Measurements from ENCODE around the gene NKAP.
"Not testable (repeated sequence)": the region's sequence is repeated elsewhere in the genome, so short reads cannot be mapped to it uniquely, and the experiment has no call there.

NKAP gene

DNA sequence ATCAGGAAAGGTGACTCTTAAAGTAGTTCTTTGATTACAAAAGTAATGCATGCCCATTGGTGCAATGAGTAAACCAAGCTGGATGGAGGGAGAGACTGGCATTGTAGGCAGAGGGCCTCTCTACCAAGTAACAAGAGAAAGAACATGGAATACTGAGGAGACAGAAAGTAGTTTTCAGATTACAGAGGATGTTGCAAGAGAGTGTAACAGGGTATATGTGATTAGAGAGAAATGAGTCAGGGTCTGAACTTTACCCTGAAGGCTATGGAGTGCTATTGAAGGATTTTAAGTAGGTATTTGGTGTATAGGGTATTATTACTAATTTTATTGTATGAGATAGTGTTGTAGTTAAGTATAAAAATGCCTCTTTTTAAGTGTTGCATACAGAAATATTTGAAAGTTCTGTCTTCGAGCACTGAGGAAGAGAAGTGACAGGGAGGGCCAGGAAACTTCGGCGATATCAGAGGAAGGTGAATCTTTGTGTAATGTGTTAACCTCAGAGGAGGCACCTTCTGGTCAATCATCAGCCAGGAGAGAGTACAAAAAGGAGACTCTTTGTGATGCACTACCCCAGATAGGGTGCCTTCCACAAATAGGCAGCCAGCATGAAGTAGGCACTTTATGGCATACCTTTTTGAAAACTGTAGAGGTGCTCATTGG lies 8.2 kb downstream of the NKAP start:
- DNase-seq = no peak

DNA sequence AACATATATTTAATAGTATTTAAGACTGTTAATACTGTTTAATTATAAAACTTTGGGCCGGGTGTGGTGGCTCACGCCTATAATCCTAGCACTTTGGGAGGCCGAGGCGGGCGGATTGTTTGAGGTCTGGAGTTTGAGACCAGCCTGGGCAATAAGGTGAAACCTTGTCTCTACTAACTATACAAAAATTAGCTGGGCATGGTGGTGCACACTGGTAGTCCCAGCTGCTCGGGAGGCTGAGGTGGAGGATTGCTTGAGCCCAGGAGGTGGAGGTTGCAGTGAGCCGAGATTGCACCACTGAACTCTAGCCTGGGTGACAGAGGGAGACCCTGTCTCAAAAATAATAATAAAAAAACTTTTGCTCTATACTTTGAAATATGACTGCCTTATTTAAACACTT lies 21.2 kb downstream of the NKAP start:
- DNase-seq = not testable (repeated sequence)

DNA sequence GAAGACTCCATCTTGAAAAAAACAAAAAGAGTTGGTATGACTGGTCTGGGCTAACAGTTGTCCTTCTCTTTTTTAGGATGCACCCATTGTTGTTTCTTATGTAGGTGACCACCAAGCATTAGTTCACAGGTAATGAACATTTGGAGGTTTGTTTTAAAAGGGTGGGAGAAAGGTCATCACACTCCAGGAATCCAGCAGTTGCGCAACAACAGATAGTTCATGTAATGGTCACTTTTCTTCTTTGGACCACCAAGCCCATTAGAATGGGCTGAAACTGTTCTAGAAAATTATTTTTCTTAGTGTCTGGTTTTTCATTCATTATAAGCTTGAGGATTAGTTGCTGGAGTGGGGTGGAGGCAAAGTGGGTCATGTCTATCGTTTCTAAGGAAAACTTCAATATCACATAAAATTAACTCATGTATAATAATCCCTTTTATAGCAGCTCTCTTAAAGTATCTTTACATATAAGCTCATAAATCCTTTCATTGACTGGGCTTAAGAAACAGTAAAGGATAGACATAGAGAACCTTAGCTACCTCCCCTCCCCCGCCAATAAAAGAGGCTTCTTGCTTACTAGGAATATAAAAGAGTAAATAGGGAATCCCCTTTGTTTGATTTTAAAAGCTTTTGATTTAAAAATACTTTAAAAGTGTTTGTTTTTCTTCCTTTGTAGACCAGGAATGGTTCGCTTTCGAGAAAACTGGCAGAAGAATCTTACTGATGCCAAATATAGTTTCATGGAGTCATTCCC lies 23.5 kb downstream of the NKAP start:
- DNase-seq = no peak

DNA sequence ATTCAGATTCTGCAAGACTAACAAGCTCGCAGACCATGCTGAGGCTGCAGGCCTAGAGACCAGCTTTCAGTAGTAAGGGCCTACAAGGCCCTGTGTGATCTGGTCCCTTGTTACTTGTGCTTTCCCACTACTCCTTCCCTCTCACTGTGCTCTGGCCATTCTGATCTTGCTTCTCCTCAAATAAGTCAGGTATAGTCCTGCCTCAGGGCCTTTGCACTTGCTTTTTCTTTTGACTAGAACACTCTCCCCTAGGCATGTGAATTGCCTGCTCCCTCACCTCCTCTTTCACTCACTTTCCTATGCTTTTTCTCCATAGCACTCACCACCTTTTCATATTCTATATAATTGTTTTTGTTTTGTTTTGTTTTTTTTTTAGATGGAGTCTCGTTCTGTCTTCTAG lies 25.7 kb downstream of the NKAP start:
- DNase-seq = no peak

DNA sequence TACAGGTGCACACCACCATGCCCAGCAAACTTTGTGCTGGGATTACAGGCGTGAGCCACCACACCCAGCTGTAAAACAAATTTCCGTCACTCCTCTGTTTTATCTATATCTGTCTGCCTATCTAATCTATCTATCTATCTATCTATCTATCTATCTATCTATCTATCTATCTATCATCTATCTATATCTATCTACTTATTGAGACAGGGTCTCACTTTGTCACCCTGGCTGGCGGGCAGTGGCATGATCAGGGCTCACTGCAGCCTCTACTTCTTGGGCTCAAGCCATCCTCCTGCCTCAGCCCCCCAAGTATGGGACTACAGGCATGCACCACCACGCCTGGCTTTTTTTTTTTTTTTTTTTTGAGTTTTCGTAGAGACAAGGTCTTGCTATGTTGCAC lies 27.2 kb downstream of the NKAP start:
- no peak for DNase-seq

DNA sequence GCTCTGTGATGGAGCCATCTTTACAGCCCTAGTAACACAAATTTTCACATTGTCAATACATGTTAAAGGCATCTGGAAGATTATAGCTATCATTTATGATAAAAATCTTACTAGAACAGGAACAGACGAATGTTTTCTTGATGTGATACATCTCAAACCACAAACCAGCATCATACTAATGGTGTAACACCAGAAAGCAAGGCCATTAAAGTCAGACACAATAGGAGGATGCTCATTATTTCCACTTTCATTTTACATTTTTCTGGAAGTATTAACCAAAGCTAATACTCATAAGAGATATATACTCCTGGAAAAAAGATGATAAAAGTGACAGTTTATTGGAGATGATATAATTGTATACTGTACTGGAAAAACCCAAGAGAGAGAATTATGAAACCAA lies 42.6 kb downstream of the NKAP start:
- no peak for DNase-seq

DNA sequence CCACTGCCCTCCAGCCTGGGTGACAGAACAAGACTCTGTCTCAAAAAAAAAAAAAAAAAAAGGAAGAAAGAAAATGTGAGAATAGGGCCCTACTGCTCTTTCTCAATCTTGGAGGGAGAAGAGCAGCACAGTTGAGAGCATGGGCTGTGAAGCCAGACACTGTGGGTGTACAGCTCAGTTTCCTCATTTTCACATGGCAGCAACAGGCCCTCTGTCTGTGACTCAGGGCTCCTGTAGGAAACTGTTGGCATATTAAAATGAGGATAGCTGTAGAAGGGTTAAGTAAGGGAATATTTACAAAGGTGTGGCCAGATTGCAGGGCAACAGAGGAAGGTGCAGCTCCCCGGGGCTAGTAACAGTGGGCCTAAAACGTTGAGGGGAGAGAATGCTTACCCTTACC lies 44.4 kb downstream of the NKAP start:
- no peak for DNase-seq

DNA sequence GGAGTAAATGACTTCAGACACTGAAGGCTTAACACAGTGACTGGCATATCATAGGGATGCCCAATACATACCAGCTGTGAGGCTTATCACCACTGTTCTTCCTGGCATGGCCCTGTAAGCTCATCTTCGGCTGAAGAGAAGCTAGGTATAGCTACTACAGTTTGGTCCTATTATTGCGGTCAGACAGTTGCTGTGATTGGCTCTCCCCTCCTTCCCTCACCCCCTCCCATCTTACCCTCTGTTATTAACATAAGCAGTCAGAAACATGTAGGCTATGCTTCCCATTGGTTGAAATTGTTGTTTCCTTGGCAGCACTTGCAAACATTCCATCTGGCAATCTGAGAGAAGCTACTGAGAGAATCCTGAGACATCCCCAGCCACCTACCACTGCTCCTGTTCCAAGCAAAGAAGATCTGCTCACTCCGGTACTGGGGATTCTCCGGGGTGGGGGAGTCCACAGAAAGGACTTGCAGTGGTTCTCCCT lies 47.7 kb downstream of the NKAP start, which contains the start of gene AKAP14:
Gene AKAP14 (plus strand): TSS at position 51 of the 484 bp plus-strand sequence. CDS start 7,331 bp downstream, outside the sequence.
- DNase-seq = no peak

DNA sequence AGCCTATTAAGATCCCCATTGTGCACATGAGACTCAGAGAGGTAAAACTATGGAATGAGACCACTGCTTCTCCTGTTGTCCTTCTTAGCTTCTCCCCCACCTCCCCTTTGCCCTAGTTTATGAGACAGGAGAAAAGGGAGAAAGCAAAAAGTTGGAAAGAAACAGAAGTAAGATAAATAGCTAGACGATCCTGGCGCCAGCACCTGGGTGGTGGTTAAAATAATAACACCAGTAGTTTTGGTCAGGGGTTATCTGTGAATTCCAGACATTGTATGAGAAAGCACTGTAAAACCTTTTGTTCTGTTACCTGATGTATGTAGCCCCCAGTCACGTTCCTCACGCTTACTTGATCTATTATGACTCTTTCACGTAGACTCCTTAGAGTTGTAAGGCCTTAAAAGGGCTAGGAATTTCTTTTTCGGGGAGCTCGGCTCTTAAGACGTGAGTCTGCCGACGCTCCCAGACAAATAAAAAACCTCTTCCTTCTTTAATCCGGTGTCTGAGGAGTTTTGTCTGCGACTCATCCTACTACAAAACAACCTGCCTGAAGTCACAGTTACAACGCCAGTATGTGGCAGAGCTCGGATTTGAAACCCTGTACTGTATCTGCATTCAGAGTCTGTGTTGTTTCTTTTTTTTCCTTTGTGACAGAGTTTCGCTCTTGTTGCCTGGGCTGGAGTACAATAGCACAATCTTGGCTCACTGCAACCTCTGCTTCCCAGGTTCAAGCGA lies 51.4 kb downstream of the NKAP start:
- not testable (repeated sequence) for DNase-seq

DNA sequence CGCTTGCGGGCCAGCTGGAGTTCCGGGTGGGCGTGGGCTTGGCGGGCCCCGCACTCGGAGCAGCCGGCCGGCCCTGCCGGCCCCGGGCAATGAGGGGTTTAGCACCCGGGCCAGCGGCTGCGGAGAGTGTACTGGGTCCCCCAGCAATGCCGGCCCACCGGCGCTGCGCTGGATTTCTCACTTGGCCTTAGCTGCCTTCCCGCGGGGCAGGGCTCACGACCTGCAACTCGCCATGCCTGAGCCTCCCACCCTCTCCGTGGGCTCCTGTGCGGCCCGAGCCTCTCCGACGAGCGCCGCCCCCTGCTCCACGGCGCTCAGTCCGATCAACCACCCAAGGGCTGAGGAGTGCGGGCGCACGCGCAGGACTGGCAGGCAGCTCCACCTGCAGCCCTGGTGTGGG lies 52.9 kb downstream of the NKAP start:
- DNase-seq = not testable (repeated sequence)

DNA sequence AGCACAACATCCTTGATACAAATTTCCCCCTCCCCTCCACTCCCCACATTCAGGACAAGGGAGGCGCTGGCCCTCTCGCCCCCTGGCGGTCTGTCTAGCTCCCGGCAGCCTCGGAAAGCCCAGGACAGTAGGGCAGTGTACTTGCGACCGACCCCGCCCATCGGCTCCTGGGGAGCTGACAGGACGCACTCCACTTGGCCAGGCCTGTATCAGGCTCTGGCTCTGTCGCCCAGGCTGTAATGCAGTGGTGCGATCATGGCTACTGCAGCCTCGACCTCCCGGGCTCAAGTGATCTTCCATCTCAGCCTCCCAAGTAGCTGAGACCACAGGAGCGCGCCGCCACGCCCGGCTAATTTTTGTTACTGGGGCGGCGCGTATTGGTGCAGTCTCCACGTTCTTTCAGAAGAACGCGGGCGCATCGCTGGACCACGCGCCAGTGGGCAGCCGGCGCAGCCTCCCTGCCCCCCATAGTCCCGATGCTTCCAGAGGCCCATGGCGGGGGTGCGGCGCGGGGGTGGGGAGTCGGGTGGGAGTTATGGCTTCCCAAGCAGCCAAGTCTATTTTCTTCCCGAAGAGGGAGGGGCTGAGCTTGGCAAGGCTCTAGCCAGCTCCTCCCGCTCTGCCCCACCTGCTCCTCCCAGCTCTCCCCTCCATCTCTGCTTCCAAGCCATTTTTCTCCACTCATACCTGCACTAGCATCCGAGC lies 55.7 kb downstream of the NKAP start:
- DNase-seq = peak; percentile 76

DNA sequence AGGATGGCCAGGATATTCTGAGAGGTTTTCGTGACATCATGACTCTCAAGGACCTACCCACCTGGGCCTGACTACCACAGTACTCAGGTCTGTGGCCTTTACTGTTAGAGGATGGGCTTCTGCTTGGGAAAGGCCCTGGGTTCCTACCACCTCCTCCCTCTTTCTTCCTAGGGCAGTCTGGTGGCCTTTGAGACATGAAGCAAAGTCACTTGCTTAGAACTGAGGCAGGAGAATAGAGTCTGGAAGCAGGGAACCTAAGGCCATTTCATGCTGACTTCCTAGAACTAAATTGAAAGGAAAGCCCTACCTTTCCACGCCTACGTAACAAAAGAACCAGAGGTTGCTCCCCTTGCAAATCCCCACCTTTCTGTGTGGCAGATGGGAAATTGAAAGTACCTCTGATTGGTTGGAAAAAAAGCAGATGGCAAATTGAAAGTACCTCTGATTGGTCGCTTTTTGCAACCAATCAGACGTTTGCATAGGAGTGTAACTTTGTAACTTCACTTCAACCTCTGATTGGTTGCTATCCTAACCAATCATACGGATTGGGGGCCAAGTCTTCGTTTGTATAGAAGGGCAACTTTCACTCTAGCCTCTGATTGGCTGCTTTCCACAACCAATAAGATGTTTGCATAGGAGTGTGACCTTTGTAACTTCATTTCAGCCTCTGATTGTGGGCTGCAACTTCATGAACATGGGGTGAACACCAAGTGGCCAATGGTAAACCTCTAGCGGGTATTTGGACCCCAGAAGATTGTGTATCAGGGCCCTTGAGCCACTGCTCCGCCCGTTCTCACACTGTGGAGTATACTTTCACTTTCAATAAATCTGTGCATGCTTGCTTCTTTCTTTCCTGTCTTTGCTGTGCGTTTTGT lies 57.8 kb downstream of the NKAP start:
- peak; percentile 58 for DNase-seq

DNA sequence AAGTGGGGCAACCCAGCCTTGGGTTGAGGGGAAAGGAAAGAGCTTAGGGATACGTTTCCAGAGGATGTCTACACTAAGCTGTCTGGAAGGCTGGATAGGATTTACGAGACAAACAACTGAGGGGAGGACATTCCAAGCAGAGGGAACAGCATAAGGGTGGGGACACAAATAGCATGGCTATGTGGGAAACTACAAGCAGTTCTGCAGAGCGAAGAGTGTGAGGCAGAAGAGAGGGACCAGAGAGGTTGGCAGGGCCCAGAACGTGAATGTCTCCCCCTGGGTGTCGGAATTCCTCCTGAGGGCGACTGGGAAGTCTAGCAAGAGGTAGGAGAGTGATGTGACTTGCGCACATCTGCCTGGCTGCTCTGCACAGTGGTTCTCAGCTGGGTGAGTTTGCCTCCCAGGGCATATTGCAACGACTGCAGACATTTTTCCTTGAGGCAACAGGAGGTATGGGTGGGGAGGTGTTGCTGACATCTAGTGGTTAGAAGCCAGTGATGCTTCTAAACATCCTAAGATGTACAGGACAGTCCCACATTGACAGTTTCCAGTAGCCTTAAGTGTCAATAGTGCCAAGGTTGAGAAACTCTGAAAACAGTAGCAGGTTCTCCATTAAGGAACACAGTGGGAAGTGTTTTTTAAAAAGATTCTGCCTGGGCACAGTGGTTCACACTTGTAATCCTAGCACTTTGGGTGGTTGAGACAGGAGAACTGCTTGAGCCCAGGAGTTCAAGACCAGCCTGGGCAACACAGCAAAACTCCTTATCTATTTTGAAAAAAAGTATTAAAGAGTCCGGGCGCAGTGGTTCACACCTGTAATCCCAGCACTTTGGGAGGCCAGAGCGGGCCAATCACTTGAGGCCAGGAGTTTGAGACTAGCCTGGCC lies 62.8 kb downstream of the NKAP start:
- DNase-seq = peak; percentile 67

DNA sequence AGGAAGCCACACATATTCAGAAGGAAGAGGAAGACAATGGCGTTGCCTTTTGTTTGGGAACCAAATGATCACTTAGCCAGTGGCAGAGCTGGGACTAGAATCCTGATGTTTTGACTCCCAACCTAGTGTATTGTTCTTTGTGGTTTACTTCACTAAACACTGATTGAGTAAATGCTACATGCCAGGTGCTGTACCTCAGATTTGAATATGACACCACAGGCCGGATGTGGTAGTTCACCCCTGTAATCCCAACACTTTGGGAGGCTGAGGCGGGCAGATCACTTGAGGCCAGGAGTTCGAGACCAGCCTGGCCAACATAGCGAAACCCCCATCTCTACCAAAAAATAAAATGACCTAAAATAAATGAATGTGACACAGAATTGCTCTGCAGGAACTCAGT lies 63.5 kb downstream of the NKAP start:
- peak; percentile 34 for DNase-seq

DNA sequence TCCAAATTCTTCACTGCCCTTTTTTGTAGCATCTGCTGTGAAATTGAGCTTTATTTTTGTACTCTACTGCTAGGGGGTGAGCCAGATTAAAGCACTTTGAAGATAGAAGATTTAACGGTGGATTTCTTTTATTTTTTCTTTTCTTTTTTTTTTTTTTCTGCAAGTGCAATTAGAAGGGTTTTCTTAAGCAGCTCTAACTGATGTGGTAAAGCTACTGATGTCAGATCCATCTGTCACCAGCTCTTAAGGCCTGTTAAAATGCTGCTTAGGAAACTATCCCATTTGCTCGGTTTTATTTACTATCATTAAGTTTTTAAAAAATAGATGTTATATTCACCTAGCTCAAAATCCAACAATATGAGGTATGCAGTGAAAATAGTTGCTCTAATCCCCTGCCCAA lies 64.8 kb downstream of the NKAP start:
- no peak for DNase-seq

DNA sequence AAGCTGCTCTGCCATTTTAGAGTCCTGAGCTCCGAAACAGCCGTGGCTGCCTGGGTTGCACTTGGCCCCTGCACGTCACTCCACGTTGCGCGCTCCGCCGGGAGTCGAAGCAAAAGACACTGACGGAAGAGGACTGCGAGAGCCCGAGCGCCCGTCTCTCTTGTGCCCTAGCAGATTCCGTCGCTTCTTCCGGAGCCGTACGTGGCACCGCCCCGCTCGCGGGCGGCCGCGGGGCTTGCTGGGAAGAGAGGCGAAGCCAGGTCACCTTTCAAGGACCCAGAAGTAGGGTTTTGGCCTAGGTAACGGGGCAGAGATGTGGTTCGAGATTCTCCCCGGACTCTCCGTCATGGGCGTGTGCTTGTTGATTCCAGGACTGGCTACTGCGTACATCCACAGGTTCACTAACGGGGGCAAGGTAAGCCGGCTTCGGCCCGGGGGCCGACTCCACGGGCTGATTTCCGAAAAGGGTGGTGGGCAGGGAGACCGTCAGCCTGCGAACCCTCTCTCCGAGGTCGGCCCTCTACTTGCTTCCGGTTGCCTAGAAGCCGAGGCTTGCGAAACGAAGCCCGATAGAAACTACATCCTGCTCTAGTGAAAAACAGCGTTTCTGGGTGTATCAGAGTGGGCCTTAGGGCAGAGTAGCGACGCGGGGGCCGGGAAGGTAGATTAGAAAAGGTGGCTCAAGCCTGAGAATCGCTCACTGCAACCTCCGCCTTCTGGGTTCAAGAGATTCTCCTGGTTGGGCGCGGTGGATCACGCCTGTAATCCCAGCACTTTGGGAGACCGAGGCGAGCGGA lies 71.8 kb downstream of the NKAP start, which contains the start of the genes NDUFA1 and RNF113A:
Gene NDUFA1 (plus strand): TSS at position 234 of the 797 bp plus-strand sequence. CDS start 80 bp downstream, at position 314.
Gene RNF113A (minus strand): TSS at position 135 of the 797 bp plus-strand sequence. CDS start 120 bp downstream, at position 15.
- DNase-seq = peak; percentile 93

DNA sequence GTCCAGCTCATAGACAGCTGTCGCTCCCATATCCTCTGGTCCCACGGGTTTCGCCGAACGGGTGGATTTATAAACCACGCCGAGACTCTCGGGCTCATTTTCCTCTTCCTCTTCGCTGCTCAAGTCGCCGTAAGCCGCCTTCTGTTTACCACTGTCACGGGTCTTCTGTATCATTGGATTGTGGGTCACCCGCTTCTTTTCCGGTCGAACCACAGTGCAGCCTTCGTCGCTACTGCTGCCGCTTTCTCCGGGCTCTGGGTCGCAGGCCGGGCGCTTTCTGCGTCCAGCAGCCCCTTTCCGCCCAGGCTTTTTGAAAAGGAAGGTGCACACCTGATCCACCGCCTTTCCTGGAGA lies 72.3 kb downstream of the NKAP start:
- no peak for DNase-seq
